ENCODE results near the gene ASTN2. TPM values are rescaled to one million over a fixed set of nuclear protein-coding genes. Genes with fewer than 3 reads are reported as not detected.

Gene ASTN2
- total RNA-seq, 1 donor from 2014 or later: 42.2 TPM

- DNase-seq (ENCODE audit: low read depth): no peak
These were observed 599.0 kb downstream of the ASTN2 start for GRCh38 chr9:116815835-116816234.

- no peak for DNase-seq (ENCODE audit: low read depth)
These were observed 601.9 kb downstream of the ASTN2 start for GRCh38 chr9:116813031-116813300.

GRCh38 chr9:116812231-116813030, 602.4 kb downstream of the ASTN2 start:
- peak; percentile 21 for DNase-seq (ENCODE audit: low read depth)

GRCh38 chr9:116809656-116810055, 605.2 kb downstream of the ASTN2 start:
- no peak for DNase-seq (ENCODE audit: low read depth)

GRCh38 chr9:116806075-116806474, 608.8 kb downstream of the ASTN2 start:
- peak; percentile 39 for DNase-seq (ENCODE audit: low read depth)

GRCh38 chr9:116800885-116801284, 614.0 kb downstream of the ASTN2 start:
- DNase-seq (ENCODE audit: low read depth): no peak

GRCh38 chr9:116800074-116800473, 614.8 kb downstream of the ASTN2 start:
- no peak for DNase-seq (ENCODE audit: low read depth)

- no peak for DNase-seq (ENCODE audit: low read depth)
These were observed 616.3 kb downstream of the ASTN2 start for GRCh38 chr9:116798521-116798920.

GRCh38 chr9:116797276-116797675, 617.6 kb downstream of the ASTN2 start:
- DNase-seq (ENCODE audit: low read depth): no peak

GRCh38 chr9:116796669-116797068, 618.2 kb downstream of the ASTN2 start:
- DNase-seq (ENCODE audit: low read depth): no peak

- no peak for DNase-seq (ENCODE audit: low read depth)
These were observed 619.0 kb downstream of the ASTN2 start for GRCh38 chr9:116795821-116796220.

GRCh38 chr9:116792271-116792670, 622.6 kb downstream of the ASTN2 start:
- no peak for DNase-seq (ENCODE audit: low read depth)

GRCh38 chr9:116791326-116791725, 623.5 kb downstream of the ASTN2 start:
- peak; percentile 22 for DNase-seq (ENCODE audit: low read depth)

- peak; percentile 40 for DNase-seq (ENCODE audit: low read depth)
These were observed 625.8 kb downstream of the ASTN2 start for GRCh38 chr9:116789081-116789480.

GRCh38 chr9:116786737-116787136, 628.1 kb downstream of the ASTN2 start:
- DNase-seq (ENCODE audit: low read depth): no peak

GRCh38 chr9:116777116-116777515, 637.7 kb downstream of the ASTN2 start:
- DNase-seq (ENCODE audit: low read depth): no peak

- DNase-seq (ENCODE audit: low read depth): no peak
These were observed 640.3 kb downstream of the ASTN2 start for GRCh38 chr9:116774421-116775180.

- peak; percentile 37 for DNase-seq (ENCODE audit: low read depth)
These were observed 647.6 kb downstream of the ASTN2 start for GRCh38 chr9:116767219-116767618.

- no peak for DNase-seq (ENCODE audit: low read depth)
These were observed 649.8 kb downstream of the ASTN2 start for GRCh38 chr9:116765011-116765410.

GRCh38 chr9:116763770-116764169, 651.1 kb downstream of the ASTN2 start:
- DNase-seq (ENCODE audit: low read depth): no peak

- DNase-seq (ENCODE audit: low read depth): no peak
These were observed 654.2 kb downstream of the ASTN2 start for GRCh38 chr9:116760636-116761035.

- DNase-seq (ENCODE audit: low read depth): no peak
These were observed 657.8 kb downstream of the ASTN2 start for GRCh38 chr9:116757030-116757429.

- no peak for DNase-seq (ENCODE audit: low read depth)
These were observed 661.5 kb downstream of the ASTN2 start for GRCh38 chr9:116753389-116753788.

Data from renal cortical epithelial cell (primary cell).